Bronchial epithelial cell (primary cell): ENCODE data around the gene SURF4. TPM values are rescaled to one million over a fixed set of nuclear protein-coding genes. Genes with fewer than 3 reads are reported as not detected.
A peak's percentile ranks its signal among the peaks of the same experiment; 100 is the strongest.

ENCODE experiments used
- DNase-seq: peaks from one replicate; pipeline ENCODE4 v3.0.0-alpha.2; 2010; ENCODE audit warnings: low read depth
- FAIRE-seq: peaks from 2 replicates; lab custom pipeline; 2011; peaks lifted over from hg19 to GRCh38; lab: Jason Lieb, UNC
- H3K27me3 ChIP-seq: 2 replicates; pipeline ENCODE4 v1.5.1; 2011; ENCODE audit warnings: low read length; ENCODE audit not compliant: control insufficient read depth, insufficient read depth
- H3K36me3 ChIP-seq: 2 replicates; pipeline ENCODE4 v1.5.1; 2011; ENCODE audit warnings: low read length; ENCODE audit not compliant: control insufficient read depth, insufficient read depth
- H3K4me3 ChIP-seq: 2 replicates; pipeline ENCODE4 v1.5.1; 2011; ENCODE audit warnings: mild to moderate bottlenecking, low read depth, low read length, control low read depth
- total RNA-seq: library from RNA; depleted of rRNA; stranded (reverse); fragments of >200 nt; gene quantifications from 2 replicates; pipeline ENCODE4 v1.2.1, GENCODE V29; 2014
- TF ChIP-seq, protein P1 (sequence below): IDR thresholded peaks from 2 replicates; pipeline ENCODE4 v1.5.1; 2011; ENCODE audit warnings: mild to moderate bottlenecking, moderate library complexity, low read length, control low read depth, inconsistent platforms; ENCODE audit not compliant: insufficient read depth, severe bottlenecking

Gene SURF4
- total RNA-seq, 1 donor from 2014 or later = 295 TPM

DNA sequence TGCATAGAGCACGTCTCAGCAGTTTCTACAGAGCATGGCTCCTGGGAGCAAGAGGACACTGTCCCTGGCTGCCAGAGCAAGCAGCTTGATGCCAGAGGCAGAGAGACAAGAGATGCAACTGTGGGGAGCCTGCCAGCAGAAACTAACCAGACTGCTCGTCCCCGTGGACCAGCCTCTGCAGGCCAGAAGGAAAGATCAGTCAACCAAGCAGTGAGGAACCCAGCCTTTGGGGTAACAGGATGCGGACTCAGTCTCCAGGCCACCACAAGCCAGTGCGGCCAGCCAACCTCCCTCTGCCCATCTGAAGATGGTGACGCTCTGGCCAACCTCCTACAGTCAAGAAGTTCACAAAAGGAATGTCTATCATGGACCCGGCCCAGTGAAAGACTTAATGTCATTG is 3.7 kb downstream of the SURF4 start:
- Histone ChIP-seq H3K27me3 (no peaks in the 10 kb centered on the region), H3K36me3 (peaks cover 20% of the 10 kb centered on the region), H3K4me3 (no peak overlapping the region)
- no peak for FAIRE-seq
- no peak for DNase-seq
- TF ChIP-seq, protein P1, sequence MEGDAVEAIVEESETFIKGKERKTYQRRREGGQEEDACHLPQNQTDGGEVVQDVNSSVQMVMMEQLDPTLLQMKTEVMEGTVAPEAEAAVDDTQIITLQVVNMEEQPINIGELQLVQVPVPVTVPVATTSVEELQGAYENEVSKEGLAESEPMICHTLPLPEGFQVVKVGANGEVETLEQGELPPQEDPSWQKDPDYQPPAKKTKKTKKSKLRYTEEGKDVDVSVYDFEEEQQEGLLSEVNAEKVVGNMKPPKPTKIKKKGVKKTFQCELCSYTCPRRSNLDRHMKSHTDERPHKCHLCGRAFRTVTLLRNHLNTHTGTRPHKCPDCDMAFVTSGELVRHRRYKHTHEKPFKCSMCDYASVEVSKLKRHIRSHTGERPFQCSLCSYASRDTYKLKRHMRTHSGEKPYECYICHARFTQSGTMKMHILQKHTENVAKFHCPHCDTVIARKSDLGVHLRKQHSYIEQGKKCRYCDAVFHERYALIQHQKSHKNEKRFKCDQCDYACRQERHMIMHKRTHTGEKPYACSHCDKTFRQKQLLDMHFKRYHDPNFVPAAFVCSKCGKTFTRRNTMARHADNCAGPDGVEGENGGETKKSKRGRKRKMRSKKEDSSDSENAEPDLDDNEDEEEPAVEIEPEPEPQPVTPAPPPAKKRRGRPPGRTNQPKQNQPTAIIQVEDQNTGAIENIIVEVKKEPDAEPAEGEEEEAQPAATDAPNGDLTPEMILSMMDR = no peak

DNA sequence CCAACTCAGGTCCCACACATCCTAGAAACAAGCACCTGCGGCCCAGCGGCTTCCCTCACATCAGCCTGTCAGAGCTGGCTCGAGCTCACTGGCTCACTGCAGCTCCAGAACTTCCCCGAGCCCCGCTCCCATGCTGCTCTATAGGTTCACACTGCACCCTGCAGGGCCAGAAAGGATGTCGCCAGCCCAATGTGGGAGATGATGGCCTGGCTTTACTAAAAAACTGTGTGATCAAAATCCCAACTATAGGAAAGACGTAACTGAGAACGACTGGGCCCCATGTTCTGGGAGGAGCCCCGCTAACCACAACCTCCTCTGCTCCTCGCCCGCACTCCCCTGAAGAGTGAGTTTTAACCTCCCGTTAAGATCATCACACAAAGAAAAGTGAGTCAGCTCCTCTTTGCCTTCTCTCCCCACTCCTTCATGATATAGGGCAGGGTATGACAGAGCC is 4.6 kb downstream of the SURF4 start:
- H3K36me3 ChIP-seq = peaks cover 26% of the 10 kb centered on the region
- no peak overlapping the region for H3K4me3 ChIP-seq

DNA sequence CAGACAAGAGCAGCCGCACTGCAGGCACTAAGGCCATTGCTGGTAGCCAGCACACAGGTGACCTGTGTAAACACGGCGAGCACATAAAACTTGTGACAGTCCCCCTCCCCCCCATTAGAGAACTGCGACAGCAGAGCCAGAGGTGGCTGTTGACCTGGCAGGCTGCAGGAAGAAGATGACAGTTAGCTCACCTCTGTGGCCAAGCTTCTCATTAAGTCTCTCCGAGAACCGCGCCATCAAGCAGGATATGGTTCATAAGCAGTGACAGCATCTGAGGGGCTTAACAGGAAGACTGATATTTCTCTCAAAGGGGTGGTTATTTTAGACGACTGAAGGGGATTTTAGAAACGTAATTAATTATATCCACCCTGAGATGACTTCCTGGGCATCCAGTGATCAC is 5.2 kb downstream of the SURF4 start:
- FAIRE-seq = no peak
- TF ChIP-seq, protein P1 = no peak
- DNase-seq = no peak
- Histone ChIP-seq H3K4me3 (no peak overlapping the region), H3K36me3 (peaks cover 27% of the 10 kb centered on the region), H3K27me3 (no peaks in the 10 kb centered on the region)

More for the DNA sequence above, 4.6 kb downstream of the SURF4 start:
- no peak for DNase-seq
- no peaks in the 10 kb centered on the region for H3K27me3 ChIP-seq
- TF ChIP-seq, protein P1 = no peak
- no peak for FAIRE-seq

DNA sequence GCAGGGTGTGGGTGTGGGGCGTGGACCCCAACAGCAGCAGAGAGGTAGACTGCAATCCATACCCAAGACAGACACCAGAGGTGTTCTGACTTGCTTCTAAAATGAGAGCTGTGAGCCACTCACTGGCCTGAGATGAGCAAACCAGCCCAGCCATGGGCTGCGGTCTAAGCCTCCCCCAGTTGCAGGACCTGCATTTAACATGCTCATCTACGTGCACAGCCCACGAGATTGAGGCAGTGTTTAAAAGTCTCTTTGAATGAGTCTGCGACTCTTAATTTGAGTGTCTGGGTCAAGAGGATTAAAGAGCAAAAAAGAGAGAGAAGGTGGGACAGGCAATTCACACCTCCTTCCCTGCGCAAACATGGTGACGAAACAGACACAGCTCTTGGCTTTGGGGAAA is 5.9 kb downstream of the SURF4 start:
- no peak overlapping the region for H3K4me3 ChIP-seq
- TF ChIP-seq, protein P1 = no peak
- FAIRE-seq (no peak), DNase-seq (no peak)
- H3K36me3 ChIP-seq = peaks cover 27% of the 10 kb centered on the region
- no peaks in the 10 kb centered on the region for H3K27me3 ChIP-seq

DNA sequence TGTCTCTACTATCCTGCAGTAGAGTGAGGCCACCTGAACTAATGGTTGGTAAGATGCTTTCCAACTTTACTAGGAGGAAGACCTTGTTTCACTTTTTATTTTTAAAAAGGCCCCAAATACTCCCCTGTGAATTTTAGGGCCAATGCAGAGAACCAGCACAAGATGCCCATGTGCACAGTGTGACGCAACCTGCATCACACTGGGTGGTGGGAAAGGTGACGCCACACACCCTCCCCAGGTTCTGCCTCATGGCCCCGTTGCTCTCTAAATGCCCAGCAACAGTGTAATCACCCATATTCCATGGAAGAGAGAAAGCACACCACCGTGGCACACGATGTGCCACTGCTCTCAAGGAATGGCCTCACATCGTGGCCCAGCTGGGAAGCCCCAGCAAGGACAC is 6.4 kb downstream of the SURF4 start:
- DNase-seq (no peak), FAIRE-seq (no peak)
- H3K36me3 ChIP-seq = peaks cover 27% of the 10 kb centered on the region
- no peaks in the 10 kb centered on the region for H3K27me3 ChIP-seq
- TF ChIP-seq, protein P1 = no peak
- no peak overlapping the region for H3K4me3 ChIP-seq

DNA sequence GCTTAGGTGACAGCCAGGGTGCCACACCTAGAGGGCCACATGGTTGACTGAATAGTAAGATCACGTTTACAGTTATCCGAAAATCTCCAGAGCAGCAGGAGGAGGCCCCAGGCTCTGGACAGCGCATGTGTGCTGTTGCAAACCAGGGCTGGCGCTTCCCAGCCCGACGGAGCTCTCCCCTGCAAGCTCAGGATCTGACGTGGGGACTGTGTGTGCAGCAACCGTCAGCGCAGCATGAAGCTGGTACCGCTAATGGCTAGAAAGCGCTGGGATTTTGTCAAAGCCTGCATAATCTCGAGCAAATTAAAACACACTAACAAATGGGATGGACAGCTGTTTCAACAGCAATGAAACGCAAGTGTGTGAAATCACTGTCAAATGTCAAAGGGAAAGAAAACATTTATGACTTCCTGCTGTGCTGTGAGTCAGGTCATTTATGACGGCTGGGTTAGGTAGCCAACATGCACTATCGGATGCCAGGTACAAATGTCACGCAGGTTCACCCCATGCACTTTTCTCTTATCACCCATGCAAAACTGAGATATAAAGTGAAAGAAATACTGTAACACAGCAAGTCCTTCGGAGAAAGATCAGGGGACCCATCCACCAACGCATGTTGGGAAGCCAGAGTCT is 7.5 kb downstream of the SURF4 start:
- TF ChIP-seq, protein P1 = no peak
- no peak for DNase-seq
- peak; percentile 47 for FAIRE-seq
- Histone ChIP-seq H3K27me3 (no peaks in the 10 kb centered on the region), H3K36me3 (peaks cover 32% of the 10 kb centered on the region), H3K4me3 (no peak overlapping the region)
